Mesenchymal stem cell (in vitro differentiated cells and primary cell): Measurements from ENCODE around the gene KLK13.

Source experiments
- DNase-seq: peaks from one replicate; pipeline ENCODE4 v3.0.0-alpha.2; 2013
- H2AFZ ChIP-seq: one replicate; pipeline ENCODE4 v1.6.1; 2013; ENCODE audit warnings: low read depth, mild to moderate bottlenecking, control low read depth, inconsistent platforms, low read length, moderate library complexity
- H2AK5ac ChIP-seq: 2 replicates; pipeline ENCODE4 v1.6.1; 2013; ENCODE audit warnings: low read length, moderate library complexity, mild to moderate bottlenecking, inconsistent platforms; ENCODE audit not compliant: severe bottlenecking
- H2BK120ac ChIP-seq: one replicate; pipeline ENCODE4 v1.6.1; 2013; ENCODE audit warnings: low read depth, mild to moderate bottlenecking, inconsistent platforms, low read length, moderate library complexity
- H2BK12ac ChIP-seq, 2 experiments: one replicate each; pipeline ENCODE4 v1.6.1; 2013; ENCODE audit warnings: inconsistent platforms in 2 of 2, low read length in 2 of 2, mild to moderate bottlenecking in 2 of 2, moderate library complexity in 2 of 2, control low read depth in 1 of 2
- H2BK15ac ChIP-seq: one replicate; pipeline ENCODE4 v1.6.1; 2013; ENCODE audit warnings: mild to moderate bottlenecking, low read depth, inconsistent platforms; ENCODE audit not compliant: poor library complexity, severe bottlenecking
- H2BK5ac ChIP-seq: 2 replicates; pipeline ENCODE4 v1.6.1; 2013; ENCODE audit warnings: low read depth, mild to moderate bottlenecking, low read length, control low read depth, inconsistent platforms; ENCODE audit not compliant: poor library complexity, severe bottlenecking
- H3K14ac ChIP-seq, 2 experiments: one replicate each; pipeline ENCODE4 v1.6.1; 2013; ENCODE audit warnings: inconsistent platforms in 2 of 2, low read length in 2 of 2, control low read depth in 1 of 2, mild to moderate bottlenecking in 1 of 2, moderate library complexity in 1 of 2
- H3K18ac ChIP-seq, 2 experiments: one replicate each; pipeline ENCODE4 v1.6.1; 2013; ENCODE audit warnings: inconsistent platforms in 2 of 2, low read length in 2 of 2, control low read depth in 1 of 2, low read depth in 1 of 2, mild to moderate bottlenecking in 1 of 2
- H3K23ac ChIP-seq, 2 experiments: one replicate each; pipeline ENCODE4 v1.6.1; 2013; ENCODE audit warnings: inconsistent platforms in 2 of 2, low read length in 2 of 2, mild to moderate bottlenecking in 2 of 2, moderate library complexity in 2 of 2, control low read depth in 1 of 2
- H3K27ac ChIP-seq: 2 replicates; pipeline ENCODE4 v1.5.1; 2013; ENCODE audit warnings: mild to moderate bottlenecking, moderate library complexity, low read length, control low read depth, inconsistent platforms; ENCODE audit not compliant: poor library complexity, severe bottlenecking
- H3K27me3 ChIP-seq, 2 experiments: 2 replicates each; pipeline versions ENCODE4 v1.6.1 to v1.7.0; 2013; ENCODE audit warnings: low read length in 2 of 2, mild to moderate bottlenecking in 2 of 2, moderate library complexity in 2 of 2, control low read depth in 1 of 2, inconsistent platforms in 1 of 2; ENCODE audit not compliant: control insufficient read depth in 1 of 2, insufficient read depth in 1 of 2
- H3K36me3 ChIP-seq, 2 experiments: 2 replicates each; pipeline versions ENCODE4 v1.6.1 to v1.7.0; 2013; ENCODE audit warnings: low read length in 2 of 2, control low read depth in 1 of 2, inconsistent platforms in 1 of 2, low read depth in 1 of 2, mild to moderate bottlenecking in 1 of 2; ENCODE audit not compliant: insufficient read depth in 2 of 2, control insufficient read depth in 1 of 2
- H3K4ac ChIP-seq, 2 experiments: one replicate each; pipeline ENCODE4 v1.6.1; 2013; ENCODE audit warnings: inconsistent platforms in 2 of 2, low read length in 2 of 2, mild to moderate bottlenecking in 2 of 2, moderate library complexity in 2 of 2, control low read depth in 1 of 2, low read depth in 1 of 2
- H3K4me1 ChIP-seq: 2 replicates; pipeline ENCODE4 v1.6.1; 2013; ENCODE audit warnings: low read depth, low read length, control low read depth; ENCODE audit not compliant: control insufficient read depth, insufficient read depth
- H3K4me2 ChIP-seq: 2 replicates; pipeline ENCODE4 v1.6.1; 2013; ENCODE audit warnings: low read length, mild to moderate bottlenecking, inconsistent platforms; ENCODE audit not compliant: poor library complexity, severe bottlenecking
- H3K4me3 ChIP-seq, 2 experiments: 2 replicates each; pipeline versions ENCODE4 v1.5.1 to v1.7.0; 2013; ENCODE audit warnings: low read length in 2 of 2, mild to moderate bottlenecking in 2 of 2, control low read depth in 1 of 2, low read depth in 1 of 2; ENCODE audit not compliant: insufficient read depth in 1 of 2
- H3K79me1 ChIP-seq: replicated peaks from 2 replicates; pipeline ENCODE4 v1.6.1; 2013; ENCODE audit warnings: mild to moderate bottlenecking, control low read depth, low read length, inconsistent platforms; ENCODE audit not compliant: poor library complexity, severe bottlenecking
- H3K9ac ChIP-seq: 2 replicates; pipeline ENCODE4 v1.7.0; 2013; ENCODE audit warnings: mild to moderate bottlenecking, low read length, moderate library complexity
- H3K9me3 ChIP-seq: 2 replicates; pipeline ENCODE4 v1.7.0; 2013; ENCODE audit warnings: mild to moderate bottlenecking, low read length; ENCODE audit not compliant: control insufficient read depth
- H4K8ac ChIP-seq: one replicate; pipeline ENCODE4 v1.6.1; 2013; ENCODE audit warnings: inconsistent platforms, mild to moderate bottlenecking, low read length, moderate library complexity
- H4K91ac ChIP-seq: one replicate; pipeline ENCODE4 v1.6.1; 2013; ENCODE audit warnings: mild to moderate bottlenecking, low read length, inconsistent platforms
- WGBS: methylation state at CpG from one replicate; pipeline ENCODE4 v1.1.7; 2013; ENCODE audit warnings: mixed read lengths; 5-methylcytosine and 5-hydroxymethylcytosine counted together

The KLK13 gene

GRCh38 chr19:51018745-51019543 lies 45.9 kb downstream of the KLK13 start:
- Histone ChIP-seq H2AFZ (no peak overlapping the region), H3K4ac (no peak overlapping the region), H3K27me3 (peaks cover 37 to 71% of the 10 kb centered on the region in 2 experiments), H3K79me1 (no peaks in the 10 kb centered on the region), H3K4me2 (no peak overlapping the region), H3K36me3 (peaks cover 0 to 4% of the 10 kb centered on the region in 2 experiments), H3K9ac (no peak overlapping the region), H3K9me3 (no peaks in the 10 kb centered on the region), H4K8ac (no peak overlapping the region), H2AK5ac (no peak overlapping the region), H3K14ac (no peak overlapping the region), H4K91ac (no peak overlapping the region), H2BK12ac (no peak overlapping the region), H3K4me1 (peaks cover 12% of the 10 kb centered on the region), H3K18ac (no peak overlapping the region), H3K4me3 (no peak overlapping the region), H2BK5ac (no peak overlapping the region), H3K23ac (no peak overlapping the region), H2BK15ac (no peak overlapping the region), H2BK120ac (no peak overlapping the region), H3K27ac (no peak overlapping the region)
- WGBS, result 2% methylated on average over 44 of the region's 68 CpGs
- DNase-seq, result no peak

GRCh38 chr19:51016798-51017683 lies 47.9 kb downstream of the KLK13 start:
- WGBS, result 2% methylated on average over 65 of the region's 68 CpGs
- Histone ChIP-seq H3K23ac (no peak overlapping the region), H4K8ac (no peak overlapping the region)

GRCh38 chr19:51015691-51016267 lies 49.1 kb downstream of the KLK13 start:
- Histone ChIP-seq H2BK5ac (no peak overlapping the region), H3K4me1 (peaks cover 12% of the 10 kb centered on the region), H3K9ac (no peak overlapping the region), H3K4me3 (no peak overlapping the region), H2AK5ac (no peak overlapping the region), H3K18ac (no peak overlapping the region), H3K27ac (no peak overlapping the region), H2BK15ac (no peak overlapping the region), H3K36me3 (peaks cover 0 to 4% of the 10 kb centered on the region in 2 experiments), H2AFZ (no peak overlapping the region), H3K79me1 (no peaks in the 10 kb centered on the region), H3K4ac (no peak overlapping the region), H2BK12ac (no peak overlapping the region), H4K8ac (no peak overlapping the region), H3K9me3 (no peaks in the 10 kb centered on the region), H3K23ac (no peak overlapping the region), H3K27me3 (peaks cover 37 to 73% of the 10 kb centered on the region in 2 experiments), H3K4me2 (no peak overlapping the region), H3K14ac (no peak overlapping the region), H4K91ac (no peak overlapping the region), H2BK120ac (no peak overlapping the region)
- 87% methylated on average over 19 of the region's 19 CpGs for WGBS
- no peak for DNase-seq

More at GRCh38 chr19:51016798-51017683, 47.9 kb downstream of the KLK13 start:
- no peak overlapping the region for H2BK5ac ChIP-seq
- peak; percentile 11 for DNase-seq
- H2AK5ac ChIP-seq, result no peak overlapping the region
- H3K4me2 ChIP-seq, result no peak overlapping the region
- H3K27me3 ChIP-seq, result peaks cover 37 to 64% of the 10 kb centered on the region in 2 experiments
- H3K36me3 ChIP-seq, result peaks cover 0 to 4% of the 10 kb centered on the region in 2 experiments
- peaks cover 12% of the 10 kb centered on the region for H3K4me1 ChIP-seq
- no peak overlapping the region for H3K27ac ChIP-seq
- H3K14ac ChIP-seq, result no peak overlapping the region
- H3K9ac ChIP-seq, result no peak overlapping the region
- H2BK15ac ChIP-seq, result no peak overlapping the region
- H2BK120ac ChIP-seq, result no peak overlapping the region
- H3K4me3 ChIP-seq, result peak overlapping the region in 1 of 2 experiments; percentile 59
- no peak overlapping the region for H4K91ac ChIP-seq
- no peak overlapping the region for H2BK12ac ChIP-seq
- H3K4ac ChIP-seq, result no peak overlapping the region
- H2AFZ ChIP-seq, result no peak overlapping the region
- H3K18ac ChIP-seq, result no peak overlapping the region
- no peaks in the 10 kb centered on the region for H3K79me1 ChIP-seq
- no peaks in the 10 kb centered on the region for H3K9me3 ChIP-seq

GRCh38 chr19:51014242-51014641 lies 50.6 kb downstream of the KLK13 start:
- H3K9me3 ChIP-seq, result no peaks in the 10 kb centered on the region
- H3K4me1 ChIP-seq, result peaks cover 12% of the 10 kb centered on the region
- H2BK5ac ChIP-seq, result no peak overlapping the region
- no peak overlapping the region for H2BK120ac ChIP-seq
- no peak overlapping the region for H2BK15ac ChIP-seq
- peaks cover 0 to 4% of the 10 kb centered on the region in 2 experiments for H3K36me3 ChIP-seq
- H3K4me3 ChIP-seq, result no peak overlapping the region
- no peak overlapping the region for H3K9ac ChIP-seq
- H2AK5ac ChIP-seq, result no peak overlapping the region
- H3K27me3 ChIP-seq, result peaks cover 25 to 76% of the 10 kb centered on the region in 2 experiments
- H2BK12ac ChIP-seq, result no peak overlapping the region
- no peak overlapping the region for H3K4ac ChIP-seq
- no peak overlapping the region for H4K8ac ChIP-seq
- H2AFZ ChIP-seq, result no peak overlapping the region
- DNase-seq, result no peak
- no peak overlapping the region for H3K18ac ChIP-seq
- no peak overlapping the region for H3K14ac ChIP-seq
- H3K79me1 ChIP-seq, result no peaks in the 10 kb centered on the region
- no peak overlapping the region for H3K4me2 ChIP-seq
- no peak overlapping the region for H4K91ac ChIP-seq
- H3K27ac ChIP-seq, result no peak overlapping the region
- WGBS, result 85% methylated on average over 5 of the region's 6 CpGs
- no peak overlapping the region for H3K23ac ChIP-seq
